Neural cell (in vitro differentiated cells): ENCODE data around the gene ITGB4. TPM values are rescaled to one million over a fixed set of nuclear protein-coding genes. Genes with fewer than 3 reads are reported as not detected.

Experiments used
- H2AFZ ChIP-seq: fragments of 200-600, 300-800 bp; sonication (generic), shearing (Covaris generic); 2 replicates; pipeline ENCODE4 v1.6.0; 2014; ENCODE audit warnings: low read depth, mild to moderate bottlenecking, antibody characterized with exemption, low read length, moderate library complexity
- H3F3A ChIP-seq: fragments of 200-600 bp; shearing (Covaris generic); 2 replicates; pipeline ENCODE4 v1.6.1; 2016; ENCODE audit warnings: mild to moderate bottlenecking, moderate library complexity, mixed read lengths, antibody characterized with exemption, low read length; ENCODE audit not compliant: insufficient read depth, poor library complexity, severe bottlenecking
- H3K27ac ChIP-seq: fragments of 200-600, 300-800 bp; sonication (generic), shearing (Covaris generic); 2 replicates; pipeline ENCODE4 v1.5.1; 2014; ENCODE audit warnings: mild to moderate bottlenecking, low read length, moderate library complexity
- H3K27me3 ChIP-seq: fragments of 300-800, 200-600 bp; sonication (generic), shearing (Covaris generic); 2 replicates; pipeline ENCODE4 v1.6.0; 2014; ENCODE audit warnings: mild to moderate bottlenecking, low read depth, low read length, moderate library complexity; ENCODE audit not compliant: insufficient read depth
- H3K36me3 ChIP-seq: fragments of 300-800, 200-600 bp; sonication (generic), shearing (Covaris generic); 2 replicates; pipeline ENCODE4 v1.5.1; 2014; ENCODE audit warnings: mild to moderate bottlenecking, antibody characterized with exemption, low read length, moderate library complexity; ENCODE audit not compliant: insufficient read depth
- H3K4me2 ChIP-seq: fragments of 300-800, 200-600 bp; sonication (generic), shearing (Covaris generic); 2 replicates; pipeline ENCODE4 v1.6.0; 2014; ENCODE audit warnings: mild to moderate bottlenecking, low read length
- H3K4me3 ChIP-seq: fragments of 300-800, 200-600 bp; sonication (generic), shearing (Covaris generic); 2 replicates; pipeline ENCODE4 v1.5.1; 2014; ENCODE audit warnings: mild to moderate bottlenecking, low read length, moderate library complexity
- H3K79me2 ChIP-seq: fragments of 200-600 bp; shearing (Covaris generic); replicated peaks from 2 replicates; pipeline ENCODE4 v1.6.0; 2014; ENCODE audit warnings: mild to moderate bottlenecking, low read length, moderate library complexity; ENCODE audit not compliant: insufficient read depth
- H3K9ac ChIP-seq: fragments of 300-800, 200-600 bp; sonication (generic), shearing (Covaris generic); 2 replicates; pipeline ENCODE4 v1.6.1; 2016; ENCODE audit warnings: mild to moderate bottlenecking, low read length, mixed read lengths
- H3K9me2 ChIP-seq: fragments of 200-600 bp; shearing (Covaris generic); 2 replicates; pipeline ENCODE4 v1.6.1; 2016; ENCODE audit warnings: mild to moderate bottlenecking, low read length, mixed read lengths; ENCODE audit not compliant: insufficient read depth
- H3K9me3 ChIP-seq: fragments of 200-600, 300-800 bp; sonication (generic), shearing (Covaris generic); 2 replicates; pipeline ENCODE4 v1.6.1; 2016; ENCODE audit warnings: mild to moderate bottlenecking, mixed run types, low read length, moderate library complexity, mixed read lengths
- H4K20me1 ChIP-seq: fragments of 200-600 bp; shearing (Covaris generic); 2 replicates; pipeline ENCODE4 v1.6.1; 2016; ENCODE audit warnings: mild to moderate bottlenecking, mixed run types; ENCODE audit not compliant: insufficient read depth
- CTCF ChIP-seq: fragments of 450-650 bp; IDR thresholded peaks from 2 replicates; pipeline ENCODE4 v1.5.1; 2014; ENCODE audit warnings: antibody characterized with exemption, mild to moderate bottlenecking, moderate library complexity; ENCODE audit not compliant: poor library complexity, severe bottlenecking
- EP300 ChIP-seq: fragments of 450-650 bp; conservative IDR thresholded peaks from 2 replicates; pipeline ENCODE4 v1.6.1; 2014; ENCODE audit warnings: antibody characterized with exemption, mild to moderate bottlenecking, moderate library complexity; ENCODE audit not compliant: poor library complexity, severe bottlenecking
- EZH2 ChIP-seq: fragments of 200-600, 300-800 bp; shearing (Covaris generic), sonication (generic); IDR thresholded peaks from 2 replicates; pipeline ENCODE4 v1.6.1; 2014; ENCODE audit warnings: antibody characterized with exemption, low read length, borderline replicate concordance, mild to moderate bottlenecking; ENCODE audit not compliant: insufficient read depth, poor library complexity, severe bottlenecking
- MXI1 ChIP-seq: fragments of 450-650 bp; conservative IDR thresholded peaks from 2 replicates; pipeline ENCODE4 v1.6.1; 2014; ENCODE audit warnings: antibody characterized with exemption, mild to moderate bottlenecking; ENCODE audit not compliant: poor library complexity, severe bottlenecking
- POLR2AphosphoS5 ChIP-seq: IDR thresholded peaks from 2 replicates; pipeline ENCODE4 v1.6.1; 2012
- RAD21 ChIP-seq: fragments of 450-650 bp; conservative IDR thresholded peaks from 2 replicates; pipeline ENCODE4 v1.6.1; 2014; ENCODE audit warnings: antibody characterized with exemption, mild to moderate bottlenecking, moderate library complexity
- REST ChIP-seq: IDR thresholded peaks from 2 replicates; pipeline ENCODE4 v1.6.1; 2012; ENCODE audit warnings: borderline replicate concordance
- SMC3 ChIP-seq: fragments of 450-650 bp; conservative IDR thresholded peaks from 2 replicates; pipeline ENCODE4 v1.6.1; 2014; ENCODE audit warnings: antibody characterized with exemption, mild to moderate bottlenecking, moderate library complexity; ENCODE audit not compliant: poor library complexity
- TAF1 ChIP-seq: IDR thresholded peaks from 2 replicates; pipeline ENCODE4 v1.6.1; 2012; ENCODE audit warnings: low read depth
- polyA plus RNA-seq: library from polyadenylated mRNA; depleted of rRNA; stranded (reverse); fragments of >200 nt; gene quantifications from 2 replicates; pipeline ENCODE4 v1.2.3, GENCODE V29; 2014

The ITGB4 gene
- polyA plus RNA-seq, 1 donor from 2014 or later = not detected

GRCh38 chr17:75673487-75673886 is 47.8 kb upstream of the ITGB4 start:
- Histone ChIP-seq H3K27me3 (no peaks in the 10 kb centered on the region), H2AFZ (no peak overlapping the region), H3K79me2 (peaks cover 29% of the 10 kb centered on the region), H3K4me3 (no peak overlapping the region), H3K9ac (no peak overlapping the region), H3K9me2 (no peaks in the 10 kb centered on the region), H3F3A (no peaks in the 10 kb centered on the region), H3K27ac (no peak overlapping the region), H3K9me3 (no peaks in the 10 kb centered on the region), H3K4me2 (no peak overlapping the region), H3K36me3 (no peaks in the 10 kb centered on the region), H4K20me1 (no peaks in the 10 kb centered on the region)
- TF ChIP-seq SMC3 (no peak), RAD21 (no peak), EZH2 (no peak), TAF1 (no peak), POLR2AphosphoS5 (no peak), REST (no peak), EP300 (no peak), CTCF (no peak), MXI1 (no peak)

GRCh38 chr17:75676461-75676860 is 44.8 kb upstream of the ITGB4 start:
- H3K27me3 ChIP-seq = no peaks in the 10 kb centered on the region
- H3K27ac ChIP-seq = no peak overlapping the region
- H3K4me2 ChIP-seq = no peak overlapping the region
- H3K9me3 ChIP-seq = no peaks in the 10 kb centered on the region
- no peaks in the 10 kb centered on the region for H3K36me3 ChIP-seq
- H3K9ac ChIP-seq = no peak overlapping the region
- H3K79me2 ChIP-seq = peaks cover 8% of the 10 kb centered on the region
- no peaks in the 10 kb centered on the region for H3F3A ChIP-seq
- no peak overlapping the region for H2AFZ ChIP-seq
- H3K9me2 ChIP-seq = no peaks in the 10 kb centered on the region
- no peak for TF ChIP-seq EP300
- no peak for TF ChIP-seq TAF1
- TF ChIP-seq CTCF = no peak
- TF ChIP-seq POLR2AphosphoS5 = no peak
- H3K4me3 ChIP-seq = no peak overlapping the region
- no peaks in the 10 kb centered on the region for H4K20me1 ChIP-seq
